ENCODE data around the gene NCBP1. TPM values are rescaled to one million over a fixed set of nuclear protein-coding genes. Genes with fewer than 3 reads are reported as not detected.

Gene NCBP1
- total and polyA plus RNA-seq, 12 donors = 6.6 to 20.4 (median 15.2) TPM

- no peak for ATAC-seq
- no peaks in the 10 kb centered on the region for H3K4me1 ChIP-seq
- peaks cover 0 to 9% (median 0%) of the 10 kb centered on the region in 11 donors for H3K9me3 ChIP-seq
- no peak overlapping the region for H3K27ac ChIP-seq
- peaks cover 0 to 17% (median 0%) of the 10 kb centered on the region in 7 donors for H3K27me3 ChIP-seq
- intact Hi-C loops (cut with DNase I) = loop anchor here in 3 of 10 donors (10.0 kb wide), 3 partner anchors 147 to 547 kb away; no protein-coding TSS in a partner anchor
- no peak for DNase-seq
- WGBS, 2 donors = 65 to 79% methylated on average over 3 of the region's 3 CpGs
- H3K4me3 ChIP-seq = no peak overlapping the region
- TF ChIP-seq CTCF (IDR thresholded peaks at IDR 0.05) = no peak
- no peaks in the 10 kb centered on the region for H3K36me3 ChIP-seq
These were observed 84.2 kb downstream of the NCBP1 start for GRCh38 chr9:97717866-97718265.

GRCh38 chr9:97721396-97721795 is 87.8 kb downstream of the NCBP1 start:
- ATAC-seq (no peak), DNase-seq (no peak)
- H3K27me3 ChIP-seq = peaks cover 0 to 48% (median 6%) of the 10 kb centered on the region in 7 donors
- 56 to 68% methylated on average over 2 of the region's 2 CpGs for WGBS, 2 donors
- peaks cover 0 to 9% (median 0%) of the 10 kb centered on the region in 11 donors for H3K9me3 ChIP-seq
- H3K4me1 ChIP-seq = no peaks in the 10 kb centered on the region
- intact Hi-C loops (cut with DNase I) = no loop called here
- no peak overlapping the region for H3K4me3 ChIP-seq
- no peaks in the 10 kb centered on the region for H3K36me3 ChIP-seq
- no peak overlapping the region for H3K27ac ChIP-seq
- TF ChIP-seq CTCF (IDR thresholded peaks at IDR 0.05) = no peak

- ATAC-seq (no peak), DNase-seq (no peak)
- no peaks in the 10 kb centered on the region for H3K4me1 ChIP-seq
- no peaks in the 10 kb centered on the region for H3K36me3 ChIP-seq
- intact Hi-C loops (cut with DNase I) = no loop called here
- WGBS, 2 donors = 55 to 73% methylated on average over 2 of the region's 2 CpGs
- H3K4me3 ChIP-seq = no peak overlapping the region
- peaks cover 0 to 48% (median 6%) of the 10 kb centered on the region in 7 donors for H3K27me3 ChIP-seq
- no peak overlapping the region for H3K27ac ChIP-seq
- peaks cover 0 to 9% (median 0%) of the 10 kb centered on the region in 11 donors for H3K9me3 ChIP-seq
- TF ChIP-seq CTCF (IDR thresholded peaks at IDR 0.05) = no peak
These were observed 88.7 kb downstream of the NCBP1 start for GRCh38 chr9:97722331-97722730.

Other genes with a start within 250 kb of the NCBP1 start
- 10 to 100 TPM in 1 of 10 donors, 1 to 10 TPM in 9; 7.1 to 12.8 (median 8.4) TPM for gene TDRD7, start 221.7 kb upstream of the NCBP1 start, total RNA-seq
- gene TDRD7, start 221.7 kb upstream of the NCBP1 start, polyA plus RNA-seq = 1 to 10 TPM; 4.0 to 4.7 TPM
- 100 to 1,000 TPM; 164 to 203 (median 181) TPM for gene TMOD1, start 132.2 kb upstream of the NCBP1 start, total RNA-seq
- gene TMOD1, start 132.2 kb upstream of the NCBP1 start, polyA plus RNA-seq = 10 to 100 TPM; 83.7 to 89.1 TPM
- gene TSTD2, start 453 bp upstream of the NCBP1 start, total RNA-seq = 10 to 100 TPM; 19.8 to 29.4 (median 23.4) TPM
- gene TSTD2, start 453 bp upstream of the NCBP1 start, polyA plus RNA-seq = 10 to 100 TPM in 1 of 2 donors, 1 to 10 TPM in 1; 8.5 to 22.3 TPM
- gene XPA, start 63.5 kb downstream of the NCBP1 start, total RNA-seq = 10 to 100 TPM in 3 of 10 donors, 1 to 10 TPM in 7; 7.9 to 13.7 (median 9.3) TPM
- gene XPA, start 63.5 kb downstream of the NCBP1 start, polyA plus RNA-seq = 1 to 10 TPM; 5.7 to 6.9 TPM
- gene FOXE1, start 219.4 kb downstream of the NCBP1 start, total RNA-seq = not detected
- gene FOXE1, start 219.4 kb downstream of the NCBP1 start, polyA plus RNA-seq = not detected

All from heart right ventricle (tissue), 16 donors.